ENCODE measurements around the gene TBL2.
"Not testable (repeated sequence)": the region's sequence is repeated elsewhere in the genome, so short reads cannot be mapped to it uniquely, and the experiment has no call there.

The TBL2 gene

GRCh38 chr7:73606801-73607691 is 28.7 kb upstream of the TBL2 start:
- peak; percentile 67 for DNase-seq

GRCh38 chr7:73605601-73606220 is 27.3 kb upstream of the TBL2 start:
- DNase-seq, result no peak

- no peak for DNase-seq
Measured at GRCh38 chr7:73602721-73603651, 24.6 kb upstream of the TBL2 start.

GRCh38 chr7:73599916-73600315 is 21.5 kb upstream of the TBL2 start:
- no peak for DNase-seq

GRCh38 chr7:73599151-73599882 is 20.9 kb upstream of the TBL2 start:
- no peak for DNase-seq

GRCh38 chr7:73597978-73598782 is 19.8 kb upstream of the TBL2 start:
- DNase-seq, result no peak

GRCh38 chr7:73596191-73597065 is 18.0 kb upstream of the TBL2 start:
- no peak for DNase-seq

- no peak for DNase-seq
Measured at GRCh38 chr7:73595358-73595757, 17.0 kb upstream of the TBL2 start.

- no peak for DNase-seq
Measured at GRCh38 chr7:73593207-73594045, 15.0 kb upstream of the TBL2 start.

GRCh38 chr7:73586911-73587310 is 8.5 kb upstream of the TBL2 start:
- DNase-seq, result no peak

- DNase-seq, result no peak
Measured at GRCh38 chr7:73585196-73585595, 6.8 kb upstream of the TBL2 start.

GRCh38 chr7:73582664-73583202 is 4.4 kb upstream of the TBL2 start:
- no peak for DNase-seq

- not testable (repeated sequence) for DNase-seq
Measured at GRCh38 chr7:73581006-73581405, 2.6 kb upstream of the TBL2 start.

GRCh38 chr7:73577627-73578341 is 595 bp downstream of the TBL2 start:
- no peak for DNase-seq

- no peak for DNase-seq
Measured at GRCh38 chr7:73573791-73574190, 4.6 kb downstream of the TBL2 start.

- no peak for DNase-seq
Measured at GRCh38 chr7:73573276-73573675, 5.1 kb downstream of the TBL2 start.

- no peak for DNase-seq
Measured at GRCh38 chr7:73572767-73573186, 5.6 kb downstream of the TBL2 start.

- no peak for DNase-seq
Measured at GRCh38 chr7:73570977-73571376, 7.4 kb downstream of the TBL2 start.

- DNase-seq, result no peak
Measured at GRCh38 chr7:73570521-73570920, 7.9 kb downstream of the TBL2 start.

All from activated naive CD4-positive, alpha-beta T cell treated with Interleukin-2 at 50 U/mL for 16 hours (primary cell).